ENCODE data around the gene ALS2CL. TPM values are rescaled to one million over a fixed set of nuclear protein-coding genes. Genes with fewer than 3 reads are reported as not detected.

ALS2CL gene
- total RNA-seq, 1 experiment from 2014 or later = 11.2 TPM

GRCh38 chr3:46619845-46620778 lies 73.4 kb downstream of the ALS2CL start:
- no peak overlapping the region for H3K27ac Mint-ChIP-seq (ENCODE audit: unreplicated experiment)
- no peak for DNase-seq
- no peaks in the 10 kb centered on the region for H3K36me3 Mint-ChIP-seq (ENCODE audit: insufficient read depth, unreplicated experiment)
- H3K4me3 Mint-ChIP-seq (ENCODE audit: unreplicated experiment) = no peak overlapping the region
- BruUV-seq (replicated peaks) = no TSS peak
- intact Hi-C loops (cut with micrococcal nuclease; ENCODE audit: unreplicated experiment) = no loop called here
- no peaks in the 10 kb centered on the region for H3K9me3 Mint-ChIP-seq (ENCODE audit: unreplicated experiment)
- ChIA-PET CTCF (interaction anchor here (0.6 to 0.7 kb wide), 2 partner anchors 10 to 77 kb away, joined by 5 read pairs; no protein-coding TSS in a partner anchor), POLR2A (no interaction called here)
- H3K36me3 ChIP-seq (ENCODE audit: control insufficient read depth, insufficient read depth, low read length) = no peaks in the 10 kb centered on the region
- H3K27me3 Mint-ChIP-seq (ENCODE audit: insufficient read depth, unreplicated experiment) = no peaks in the 10 kb centered on the region
- TF ChIP-seq CTCF (IDR thresholded peaks at IDR 0.05; ENCODE audit: insufficient read depth in 1 of 2, low read depth in 1 of 2, low read length in 1 of 2, severe bottlenecking in 1 of 2, unreplicated experiment in 1 of 2) = no peak
- H3K4me1 Mint-ChIP-seq (ENCODE audit: low read depth, unreplicated experiment) = no peaks in the 10 kb centered on the region
- no peaks in the 10 kb centered on the region for H3K9me3 ChIP-seq
- H3K27me3 ChIP-seq (replicated peaks; ENCODE audit: control insufficient read depth, insufficient read depth, low read length) = no peaks in the 10 kb centered on the region
- H3K4me1 ChIP-seq = peaks cover 6% of the 10 kb centered on the region; the same call in 1 of the 2 replicates
- no peak overlapping the region for H3K4me3 ChIP-seq (ENCODE audit: low read depth, low read length)

Other genes with a start within 250 kb of the ALS2CL start
- not detected in 2 replicates for gene LTF, start 228.8 kb downstream of the ALS2CL start, total RNA-seq (2022)
- gene RTP3, start 195.7 kb downstream of the ALS2CL start, total RNA-seq (2022) = not detected in 2 replicates
- gene LRRC2, start 127.4 kb downstream of the ALS2CL start, total RNA-seq (2022) = 0.21 and 0.27 TPM in 2 replicates
- not detected in 2 replicates for gene FAM240A, start 81.2 kb downstream of the ALS2CL start, total RNA-seq (2022)
- gene TMIE, start 7.7 kb upstream of the ALS2CL start, total RNA-seq (2022) = not detected in 2 replicates
- gene PRSS50, start 24.2 kb upstream of the ALS2CL start, total RNA-seq (2022) = not detected in 2 replicates
- gene MYL3, start 169.8 kb upstream of the ALS2CL start, total RNA-seq (2022) = 13.0 and 13.8 TPM in 2 replicates
- 5.1 and 6.8 TPM in 2 replicates for gene PTH1R, start 184.0 kb upstream of the ALS2CL start, total RNA-seq (2022)

Measured in Caco-2 (cell line).